HG03442 (cell line): ENCODE measurements around the gene RCBTB2.
"Not testable (repeated sequence)": the region's sequence is repeated elsewhere in the genome, so short reads cannot be mapped to it uniquely, and the experiment has no call there.

ENCODE experiments used
- ATAC-seq: cut with Tn5 transposase; IDR thresholded peaks from one replicate; pipeline ENCODE4 v1.9.1; 2021; ENCODE audit warnings: mild to moderate bottlenecking, moderate library complexity; ENCODE audit not compliant: unreplicated experiment

RCBTB2 gene

GRCh38 chr13:48456546-48456945, 76.3 kb downstream of the RCBTB2 start:
- no peak for ATAC-seq

GRCh38 chr13:48451196-48451595, 81.7 kb downstream of the RCBTB2 start:
- not testable (repeated sequence) for ATAC-seq

GRCh38 chr13:48449656-48450055, 83.2 kb downstream of the RCBTB2 start:
- ATAC-seq, result no peak

GRCh38 chr13:48448959-48449614, 83.8 kb downstream of the RCBTB2 start:
- no peak for ATAC-seq

GRCh38 chr13:48448285-48448958, 84.5 kb downstream of the RCBTB2 start:
- ATAC-seq, result no peak

- no peak for ATAC-seq
Observed at GRCh38 chr13:48446464-48446863, 86.4 kb downstream of the RCBTB2 start.

GRCh38 chr13:48443442-48444208, 89.3 kb downstream of the RCBTB2 start:
- ATAC-seq, result no peak
